KOPT-K1 (cell line): ENCODE results near the gene PTPRT.

Experiments
- H3K27ac ChIP-seq: fragments of 200-600 bp; sonication (generic); 2 replicates; pipeline ENCODE4 v1.5.1; 2016; ENCODE audit warnings: antibody characterized with exemption, mild to moderate bottlenecking, low read depth, low read length; ENCODE audit not compliant: poor library complexity, severe bottlenecking
- H3K36me3 ChIP-seq: fragments of 200-600 bp; sonication (generic); 2 replicates; pipeline ENCODE4 v1.5.1; 2017; ENCODE audit warnings: antibody characterized with exemption, mild to moderate bottlenecking, low read length, moderate library complexity; ENCODE audit not compliant: insufficient read depth
- H3K9me3 ChIP-seq: fragments of 200-600 bp; sonication (generic); 2 replicates; pipeline ENCODE4 v1.5.1; 2017; ENCODE audit warnings: antibody characterized with exemption, low read length, mild to moderate bottlenecking; ENCODE audit not compliant: insufficient read depth, poor library complexity, severe bottlenecking

Gene PTPRT

DNA sequence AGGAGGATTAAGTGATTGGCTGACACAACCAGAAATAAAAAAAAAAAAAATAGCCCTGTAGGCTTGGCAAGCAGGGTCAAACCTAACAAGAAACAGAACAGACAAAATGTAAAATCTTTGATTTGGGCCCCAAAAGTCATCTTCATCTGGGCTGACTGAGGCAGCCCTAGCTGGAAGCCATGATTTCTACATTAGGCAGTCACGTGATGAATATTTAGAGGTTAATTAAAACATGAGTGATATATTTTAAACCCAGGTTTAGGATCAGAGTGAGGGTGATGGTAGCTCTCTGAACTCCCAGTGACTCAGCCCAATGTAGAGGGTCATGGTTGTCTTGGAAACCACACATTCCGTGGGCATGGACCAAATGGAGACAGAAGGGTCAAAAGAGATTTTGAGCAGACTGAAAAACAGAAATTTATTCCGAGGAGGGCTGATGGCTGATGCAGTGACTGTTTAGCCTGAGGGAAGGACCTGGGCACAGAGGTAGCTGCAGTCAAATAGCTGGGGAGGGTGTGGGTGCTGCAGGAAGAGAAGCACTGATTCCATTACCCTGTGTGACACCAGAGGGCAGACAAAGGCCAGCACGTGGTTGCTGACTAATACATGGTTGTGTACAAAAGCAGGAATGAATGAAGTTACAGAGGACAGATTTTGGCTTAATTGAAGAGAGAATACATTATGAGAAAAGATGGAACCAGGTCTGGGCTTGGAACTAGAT lies 998.4 kb downstream of the PTPRT start:
- no peak overlapping the region for H3K27ac ChIP-seq
- H3K36me3 ChIP-seq = no peaks in the 10 kb centered on the region
- H3K9me3 ChIP-seq = no peaks in the 10 kb centered on the region

DNA sequence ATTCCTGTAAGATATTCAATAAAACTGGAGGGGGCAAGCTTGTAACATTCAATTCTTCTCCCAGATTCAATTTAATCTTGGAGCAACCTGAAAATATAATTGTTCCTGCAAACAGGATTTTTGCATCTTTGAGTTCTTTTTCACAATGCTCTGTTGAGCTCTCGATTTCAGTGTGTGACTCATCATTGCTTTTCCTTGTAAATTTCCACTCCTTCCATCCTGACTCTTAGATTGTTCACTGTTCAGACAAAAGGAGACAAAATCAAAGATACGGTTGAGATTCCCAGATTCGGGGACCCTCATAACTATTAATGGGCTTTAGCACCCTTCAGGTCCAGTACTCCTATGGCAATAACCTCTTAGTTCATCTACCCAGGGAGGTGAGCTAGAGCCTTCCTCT lies 999.6 kb downstream of the PTPRT start:
- Histone ChIP-seq H3K36me3 (no peaks in the 10 kb centered on the region), H3K27ac (no peak overlapping the region), H3K9me3 (no peaks in the 10 kb centered on the region)

DNA sequence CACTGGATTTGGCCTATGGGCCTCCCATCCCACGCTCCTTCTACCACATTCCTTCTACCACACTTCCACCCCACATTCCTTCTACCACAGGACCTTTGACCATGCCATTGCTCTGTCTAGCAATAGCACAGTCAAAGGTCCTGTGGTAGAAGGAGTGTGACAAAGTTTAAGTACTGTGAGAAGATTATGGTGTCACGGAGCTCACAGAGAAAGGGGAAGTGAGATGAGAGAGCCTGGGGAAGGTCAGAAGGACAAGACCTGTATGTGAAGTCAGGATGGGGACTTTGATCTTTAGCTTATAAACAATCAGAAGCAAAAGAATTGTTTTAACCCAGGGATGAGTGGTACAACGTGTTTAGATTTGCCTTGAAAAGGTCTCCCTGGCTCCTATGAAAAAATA lies 1003.4 kb downstream of the PTPRT start:
- no peaks in the 10 kb centered on the region for H3K9me3 ChIP-seq
- H3K27ac ChIP-seq = no peak overlapping the region
- no peaks in the 10 kb centered on the region for H3K36me3 ChIP-seq

DNA sequence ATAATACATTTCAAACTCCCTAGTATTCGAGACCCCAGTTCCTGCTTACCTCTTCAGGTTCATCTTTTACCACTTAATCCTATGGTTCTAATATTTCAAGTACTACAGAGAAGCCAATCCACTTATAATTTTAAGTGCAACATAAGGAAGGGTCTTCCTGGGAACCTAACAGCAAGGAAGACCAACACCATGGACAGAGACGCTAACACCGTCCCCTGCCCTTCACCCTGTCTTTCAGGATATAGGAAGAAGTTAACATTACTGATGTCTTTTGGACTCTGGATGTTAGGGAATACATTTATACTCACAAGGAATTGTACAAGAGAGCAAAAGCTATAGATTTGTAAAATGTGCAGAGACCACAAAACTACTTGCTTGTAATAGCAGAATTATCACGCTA lies 1006.6 kb downstream of the PTPRT start:
- no peaks in the 10 kb centered on the region for H3K9me3 ChIP-seq

DNA sequence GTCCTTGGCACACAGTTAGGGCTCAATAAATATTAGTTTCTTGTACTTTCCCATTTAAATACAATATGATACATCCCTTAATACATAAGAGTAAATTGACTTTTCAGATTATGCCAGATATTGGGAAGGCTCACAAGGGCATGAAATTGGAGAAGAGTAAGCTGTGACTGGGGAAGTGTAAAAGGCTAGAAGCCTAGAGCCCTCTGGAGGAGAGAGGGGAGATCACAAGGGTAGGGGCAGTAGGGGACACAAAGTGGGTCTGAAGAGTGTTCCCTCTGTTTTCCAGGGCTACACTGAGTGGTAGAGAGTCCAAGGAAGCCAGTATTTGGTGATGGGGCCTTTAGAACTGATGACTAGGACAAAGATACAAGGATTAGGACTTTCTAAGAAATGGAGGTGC lies 1008.6 kb downstream of the PTPRT start:
- H3K27ac ChIP-seq = no peak overlapping the region
- H3K36me3 ChIP-seq = no peaks in the 10 kb centered on the region
- no peaks in the 10 kb centered on the region for H3K9me3 ChIP-seq

More for the DNA sequence above, 1006.6 kb downstream of the PTPRT start:
- H3K27ac ChIP-seq = no peak overlapping the region
- H3K36me3 ChIP-seq = no peaks in the 10 kb centered on the region

DNA sequence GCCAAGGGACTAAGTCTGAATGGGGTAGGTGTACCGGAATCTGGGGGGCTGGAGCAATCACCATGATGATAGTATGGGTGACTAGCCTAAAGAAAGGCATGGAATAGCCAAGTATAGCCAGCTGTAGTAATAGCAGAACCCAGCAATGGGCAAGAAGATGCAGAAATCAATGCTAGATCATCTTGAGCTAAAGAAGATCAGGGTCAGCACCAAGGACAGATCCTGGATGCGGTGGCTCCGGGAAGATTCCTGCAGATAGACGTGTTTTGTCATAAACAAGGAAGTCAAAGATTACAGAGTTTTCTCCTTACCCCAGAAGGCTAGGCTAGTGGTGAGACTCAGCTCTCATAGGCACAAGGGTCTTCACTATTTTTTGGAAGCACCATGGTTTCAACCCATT lies 1009.9 kb downstream of the PTPRT start:
- Histone ChIP-seq H3K9me3 (no peaks in the 10 kb centered on the region), H3K36me3 (no peaks in the 10 kb centered on the region), H3K27ac (no peak overlapping the region)

DNA sequence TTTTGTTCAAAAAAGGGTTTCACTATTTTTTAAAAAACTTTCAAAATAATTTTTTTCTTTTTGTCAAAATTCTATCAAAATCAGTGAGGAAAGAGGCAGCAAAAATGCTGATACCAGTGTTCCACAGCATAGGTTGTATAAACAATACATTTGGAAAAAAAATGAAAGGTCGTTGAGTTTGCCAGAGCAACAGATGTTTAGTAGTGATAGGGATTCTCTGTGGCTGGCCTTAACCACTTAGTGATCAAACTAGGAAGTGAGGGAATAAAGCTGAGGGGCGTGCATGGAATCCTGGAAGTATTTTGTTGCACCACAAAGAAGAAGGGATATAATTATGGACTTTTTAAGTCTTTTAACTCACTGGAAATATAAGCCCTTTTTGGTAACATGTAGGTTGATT lies 1016.3 kb downstream of the PTPRT start:
- no peak overlapping the region for H3K27ac ChIP-seq
- H3K36me3 ChIP-seq = no peaks in the 10 kb centered on the region
- H3K9me3 ChIP-seq = no peaks in the 10 kb centered on the region

DNA sequence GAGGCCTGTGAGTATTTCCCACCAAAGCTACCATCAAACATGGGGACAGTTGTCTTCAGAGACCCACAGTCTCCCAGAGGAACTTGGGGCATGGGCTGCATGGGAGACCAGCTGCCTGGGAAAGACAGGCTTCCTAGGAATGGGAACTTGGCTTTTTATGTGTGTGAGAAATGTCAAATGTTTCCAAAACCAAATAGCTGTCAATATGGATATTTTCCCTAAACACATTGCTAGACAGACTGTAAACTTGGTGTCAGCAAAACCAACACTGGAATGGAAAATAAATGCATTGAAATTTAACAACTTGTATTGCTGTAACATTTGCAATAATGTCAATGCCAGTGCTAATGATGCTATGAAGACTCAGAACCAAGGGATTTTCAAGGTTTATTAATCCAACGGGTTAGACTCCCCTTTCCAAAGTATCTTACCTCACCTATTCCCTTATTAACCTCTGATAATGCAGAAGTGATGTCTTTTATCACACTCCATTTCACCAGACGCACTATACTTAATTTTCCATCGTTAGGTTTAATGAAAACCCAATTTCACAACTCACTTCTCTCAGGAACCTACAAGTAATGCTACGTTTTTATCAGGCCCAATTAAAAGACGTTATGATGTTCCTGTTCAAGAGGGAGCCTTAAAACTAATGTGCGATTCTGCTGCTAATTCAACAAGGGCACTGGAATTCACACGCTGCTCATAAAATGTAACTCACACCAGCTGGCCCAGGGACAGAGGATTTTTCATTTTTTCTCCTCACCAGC lies 1025.4 kb downstream of the PTPRT start:
- Histone ChIP-seq H3K36me3 (no peaks in the 10 kb centered on the region), H3K27ac (no peak overlapping the region), H3K9me3 (no peaks in the 10 kb centered on the region)

DNA sequence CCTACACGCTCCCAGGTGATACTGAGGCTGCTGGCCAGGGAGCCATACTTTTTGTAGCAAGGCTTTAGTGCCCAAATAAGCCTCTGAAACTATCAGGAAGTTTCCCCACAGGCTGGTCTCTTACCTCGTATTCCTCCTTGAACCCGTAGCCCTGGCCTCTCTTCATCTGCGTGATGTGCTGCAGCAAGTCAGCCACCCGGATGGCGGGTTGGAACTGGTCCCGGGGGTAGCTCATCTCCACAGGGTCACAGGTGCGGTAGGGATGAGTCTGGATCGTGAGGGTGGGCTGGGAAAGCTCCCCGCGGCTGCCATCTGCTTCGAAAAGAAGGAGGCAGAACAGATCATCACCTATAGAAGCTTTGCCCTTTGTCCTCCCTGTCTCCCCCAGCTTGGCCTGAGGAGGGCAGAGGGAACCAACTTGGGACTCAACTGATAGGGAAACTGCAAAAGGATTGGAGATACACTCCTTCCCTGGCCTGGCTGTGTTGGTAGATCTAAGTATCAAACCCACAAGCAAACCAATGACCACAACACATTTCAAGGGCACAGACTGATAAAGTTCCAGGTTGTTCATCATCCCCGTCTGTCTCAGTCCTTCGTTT lies 1028.4 kb downstream of the PTPRT start:
- no peak overlapping the region for H3K27ac ChIP-seq
- H3K9me3 ChIP-seq = no peaks in the 10 kb centered on the region
- H3K36me3 ChIP-seq = no peaks in the 10 kb centered on the region

DNA sequence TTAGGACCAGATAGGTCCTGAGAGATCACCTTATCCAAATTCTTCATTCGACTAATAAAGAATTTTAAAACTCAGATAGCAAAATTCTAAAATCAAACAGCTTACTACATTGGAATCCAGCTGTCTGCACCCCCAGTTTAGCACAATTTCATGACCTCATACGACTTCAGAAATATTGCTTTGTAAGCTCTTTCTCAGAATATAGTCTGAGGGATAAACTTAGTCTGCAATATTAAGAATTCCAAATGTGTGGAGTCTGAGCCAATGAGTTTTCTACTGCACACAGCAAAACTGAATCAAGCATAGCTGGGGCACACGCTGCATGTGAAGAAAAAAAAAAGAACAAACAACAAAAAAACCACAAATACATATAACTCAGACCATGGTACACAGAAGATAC lies 1029.9 kb downstream of the PTPRT start:
- Histone ChIP-seq H3K9me3 (no peaks in the 10 kb centered on the region), H3K36me3 (no peaks in the 10 kb centered on the region), H3K27ac (no peak overlapping the region)

DNA sequence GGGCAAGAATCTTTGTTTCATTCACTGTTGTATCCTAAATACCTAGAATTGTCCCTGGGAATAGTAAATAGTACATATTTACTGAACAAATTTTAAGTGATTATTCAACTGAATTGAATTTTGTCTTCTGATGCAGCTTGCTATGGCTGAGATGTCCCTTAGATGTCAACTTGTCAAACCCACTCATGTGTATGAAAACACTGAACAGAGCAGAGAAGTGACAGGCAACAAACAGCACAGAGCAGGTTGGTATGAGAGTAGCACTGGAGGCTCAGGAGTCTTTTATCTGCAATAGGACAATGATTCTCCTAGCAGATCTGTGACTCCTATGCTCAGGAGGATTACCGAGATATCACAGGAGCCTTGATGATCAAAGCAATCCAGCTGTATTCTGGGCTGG lies 1031.4 kb downstream of the PTPRT start:
- H3K27ac ChIP-seq = no peak overlapping the region
- no peaks in the 10 kb centered on the region for H3K9me3 ChIP-seq
- no peaks in the 10 kb centered on the region for H3K36me3 ChIP-seq

DNA sequence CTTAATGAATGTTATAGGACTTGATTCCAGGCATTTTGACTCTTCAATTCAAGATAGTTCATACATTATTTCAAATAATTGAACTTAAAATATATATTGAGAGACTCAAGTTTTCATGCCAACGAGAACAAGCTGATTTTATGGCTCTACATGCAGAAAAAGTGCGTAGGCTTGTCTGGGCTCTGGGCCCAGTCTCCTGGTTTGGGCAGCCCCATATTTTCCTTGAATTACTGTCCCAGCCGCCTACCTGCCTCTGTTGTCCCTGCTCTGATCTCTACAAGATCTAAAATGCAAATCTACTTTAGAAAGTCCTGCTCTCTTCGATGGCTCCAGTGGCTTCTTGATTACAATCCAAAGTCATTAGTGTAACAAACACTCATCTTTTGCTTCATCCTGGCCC lies 1034.1 kb downstream of the PTPRT start:
- Histone ChIP-seq H3K36me3 (no peaks in the 10 kb centered on the region), H3K9me3 (no peaks in the 10 kb centered on the region), H3K27ac (no peak overlapping the region)

DNA sequence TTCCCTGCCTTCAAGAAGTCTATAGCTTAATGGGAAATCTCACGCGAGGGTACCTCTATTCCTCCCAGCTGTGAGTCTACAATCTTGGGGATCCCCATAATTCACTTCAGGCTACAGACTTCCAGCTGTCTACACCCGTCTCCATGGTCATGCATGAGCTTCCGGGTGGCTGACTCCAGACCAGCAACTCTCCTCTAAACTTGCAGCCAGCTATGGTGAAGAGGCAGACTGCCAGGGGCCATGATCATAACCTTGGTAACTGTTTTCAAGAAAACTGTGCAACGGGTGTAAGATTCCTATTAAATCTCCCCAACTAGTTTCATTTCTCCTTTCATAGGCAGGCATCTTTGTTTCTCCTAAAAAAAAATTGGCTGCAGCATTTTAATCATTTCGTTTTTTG lies 1037.1 kb downstream of the PTPRT start:
- no peaks in the 10 kb centered on the region for H3K36me3 ChIP-seq
- no peak overlapping the region for H3K27ac ChIP-seq
- no peaks in the 10 kb centered on the region for H3K9me3 ChIP-seq

DNA sequence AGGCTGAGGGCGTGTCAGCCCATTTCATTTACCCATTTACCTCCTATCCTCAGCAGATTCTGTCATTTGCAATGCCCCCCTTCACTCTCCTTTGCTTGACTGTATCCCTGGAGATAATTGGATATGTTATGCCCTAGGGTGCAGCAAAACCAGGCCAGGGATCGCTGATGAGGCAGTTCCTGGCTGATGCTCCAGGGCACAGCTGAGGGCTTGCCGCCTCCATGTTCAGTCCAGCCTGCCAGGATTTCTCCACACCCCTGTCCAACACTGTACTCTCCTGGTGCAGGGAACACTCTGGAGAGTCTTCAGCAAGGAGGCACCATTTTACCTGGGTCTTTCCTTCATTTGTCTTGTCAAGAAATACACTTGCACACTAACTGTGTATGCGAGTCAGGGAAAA lies 1039.5 kb downstream of the PTPRT start:
- H3K27ac ChIP-seq = no peak overlapping the region
- no peaks in the 10 kb centered on the region for H3K36me3 ChIP-seq
- H3K9me3 ChIP-seq = no peaks in the 10 kb centered on the region

DNA sequence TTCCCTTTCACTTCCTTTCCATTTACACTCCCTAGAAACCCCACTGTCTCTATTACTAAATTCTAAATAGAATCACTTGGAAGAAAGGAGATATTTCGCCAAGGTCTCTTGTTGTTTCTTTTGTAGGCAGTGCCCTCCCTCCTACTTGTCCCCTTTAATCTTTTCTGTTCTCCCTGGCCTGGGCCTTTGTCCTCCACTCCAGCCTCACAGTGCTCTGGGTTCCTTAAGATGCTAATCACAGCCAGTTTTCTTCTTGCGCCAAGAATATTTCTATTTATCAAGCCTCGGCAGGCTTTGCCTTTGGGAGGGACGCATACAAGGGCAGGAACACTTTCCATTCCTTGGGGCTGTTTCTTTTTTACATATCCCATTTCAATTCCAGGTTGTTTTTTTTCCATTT lies 1051.0 kb downstream of the PTPRT start:
- Histone ChIP-seq H3K9me3 (no peaks in the 10 kb centered on the region), H3K36me3 (no peaks in the 10 kb centered on the region), H3K27ac (no peak overlapping the region)
